ENCODE measurements around the gene PTGIR. TPM values are rescaled to one million over a fixed set of nuclear protein-coding genes. Genes with fewer than 3 reads are reported as not detected.
A peak's percentile ranks its signal among the peaks of the same experiment; 100 is the strongest.

The PTGIR gene
- total RNA-seq, 4 donors from 2014 or later, result 0.51 to 3.6 (median 2.1) TPM

GRCh38 chr19:46607448-46607841 is 17.4 kb downstream of the PTGIR start:
- no peak overlapping the region for H3K4me3 ChIP-seq (ENCODE audit: low read depth, poor library complexity, severe bottlenecking)
- 80 to 87% methylated on average over 12 of the region's 12 CpGs for WGBS, 2 donors
- intact Hi-C loops (cut with DNase I; ENCODE audit: low total_unique reads), result no loop called here
- TF ChIP-seq CTCF (IDR thresholded peaks at IDR 0.05) (no peak), POLR2A (IDR thresholded peaks at IDR 0.05) (no peak)
- DNase-seq (ENCODE audit: low spot score in 2 of 2), result peak in 1 of 2 donors; percentile 82

GRCh38 chr19:46606681-46607447 is 18.0 kb downstream of the PTGIR start:
- TF ChIP-seq CTCF (IDR thresholded peaks at IDR 0.05) (no peak), POLR2A (IDR thresholded peaks at IDR 0.05) (no peak)
- 68 to 81% methylated on average over 12 of the region's 12 CpGs for WGBS, 2 donors
- intact Hi-C loops (cut with DNase I; ENCODE audit: low total_unique reads), result no loop called here
- DNase-seq (ENCODE audit: low spot score in 2 of 2), result peak in 1 of 2 donors; percentile 79
- no peak overlapping the region for H3K4me3 ChIP-seq (ENCODE audit: low read depth, poor library complexity, severe bottlenecking)

GRCh38 chr19:46606019-46606418 is 18.9 kb downstream of the PTGIR start:
- no peak overlapping the region for H3K4me3 ChIP-seq (ENCODE audit: low read depth, poor library complexity, severe bottlenecking)
- 76 to 79% methylated on average over 11 of the region's 11 CpGs for WGBS, 2 donors
- intact Hi-C loops (cut with DNase I; ENCODE audit: low total_unique reads), result no loop called here
- DNase-seq (ENCODE audit: low spot score in 2 of 2), result peak in 1 of 2 donors; percentile 81
- no peak for TF ChIP-seq POLR2A (IDR thresholded peaks at IDR 0.05)
- TF ChIP-seq CTCF (IDR thresholded peaks at IDR 0.05), result no peak

- TF ChIP-seq CTCF (IDR thresholded peaks at IDR 0.05) (no peak), POLR2A (IDR thresholded peaks at IDR 0.05) (no peak)
- H3K4me3 ChIP-seq (ENCODE audit: low read depth, poor library complexity, severe bottlenecking), result no peak overlapping the region
- 67 to 74% methylated on average over 9 to 15 of the region's 16 CpGs for WGBS, 2 donors
- intact Hi-C loops (cut with DNase I; ENCODE audit: low total_unique reads), result no loop called here
- peak in 1 of 2 donors; percentile 83 for DNase-seq (ENCODE audit: low spot score in 2 of 2)
Measured at GRCh38 chr19:46605356-46605821, 19.5 kb downstream of the PTGIR start.

DNA sequence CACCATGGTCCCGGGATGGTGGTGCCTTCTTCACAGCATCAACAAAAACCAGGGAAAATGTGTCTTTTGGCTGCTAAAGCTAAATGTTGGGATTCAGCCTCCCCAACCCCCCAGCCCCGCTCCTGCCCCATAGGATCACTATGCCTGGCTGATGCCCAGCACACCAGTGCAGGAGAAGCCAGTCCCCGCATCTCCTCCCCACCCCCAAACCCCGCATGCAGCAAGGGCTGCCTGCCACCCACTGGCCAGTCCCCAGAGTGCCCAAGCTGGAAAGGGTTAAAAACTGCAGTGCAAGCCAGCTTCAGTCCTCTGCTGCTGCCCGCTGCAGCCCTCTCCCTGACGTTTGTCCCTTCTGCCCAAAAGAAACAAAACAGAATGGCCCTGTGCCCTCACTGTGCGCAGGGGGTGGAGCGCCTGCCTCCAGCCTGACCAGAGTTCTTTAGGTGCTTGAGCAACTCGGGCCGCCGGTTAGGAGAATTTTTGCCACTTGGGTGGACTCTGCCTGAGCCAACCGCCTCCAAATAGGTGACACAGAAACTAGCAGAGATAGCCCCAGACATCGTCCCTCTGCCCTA is 20.0 kb downstream of the PTGIR start:
- intact Hi-C loops (cut with DNase I; ENCODE audit: low total_unique reads), result no loop called here
- 73 to 75% methylated on average over 12 to 13 of the region's 13 CpGs for WGBS, 2 donors
- H3K4me3 ChIP-seq (ENCODE audit: low read depth, poor library complexity, severe bottlenecking), result no peak overlapping the region
- TF ChIP-seq CTCF (IDR thresholded peaks at IDR 0.05) (no peak), POLR2A (IDR thresholded peaks at IDR 0.05) (no peak)
- DNase-seq (ENCODE audit: low spot score in 2 of 2), result peak in 1 of 2 donors; percentile 86

All from lower leg skin (tissue), 4 donors.